SK-N-MC (cell line): ENCODE results near the gene ARPP21.

Source experiments
- DNase-seq: peaks from one replicate; pipeline ENCODE4 v3.0.0-alpha.2; 2011; ENCODE audit warnings: low read depth, low spot score
- H3K27ac ChIP-seq: fragments of 200-600 bp; sonication (generic); 2 replicates; pipeline ENCODE4 v1.5.1; 2016; ENCODE audit warnings: mixed run types
- H3K36me3 ChIP-seq: fragments of 200-600 bp; sonication (generic); 2 replicates; pipeline ENCODE4 v1.6.1; 2017; ENCODE audit warnings: antibody characterized with exemption, low read length, mixed read lengths; ENCODE audit not compliant: insufficient read depth
- H3K4me3 ChIP-seq: fragments of 200-600 bp; sonication (generic); 2 replicates; pipeline ENCODE4 v1.5.1; 2016
- H3K9ac ChIP-seq: fragments of 200-600 bp; sonication (generic); 2 replicates; pipeline ENCODE4 v1.8.0; 2017; ENCODE audit warnings: mixed run types, mixed read lengths; ENCODE audit not compliant: insufficient read length
- H3K9me3 ChIP-seq: fragments of 200-600 bp; sonication (generic); 2 replicates; pipeline ENCODE4 v1.6.1; 2017; ENCODE audit warnings: low read depth, mild to moderate bottlenecking, antibody characterized with exemption, low read length, moderate library complexity, mixed read lengths
- EZH2 ChIP-seq: fragments of 200-600 bp; sonication (generic); IDR thresholded peaks from one replicate; pipeline ENCODE4 v1.6.1; 2017; ENCODE audit warnings: antibody characterized with exemption
- FOXP2 ChIP-seq: optimal IDR thresholded peaks from 2 replicates; pipeline ENCODE3; 2011; ENCODE audit warnings: mild to moderate bottlenecking, moderate library complexity; ENCODE audit not compliant: insufficient read depth; ENCODE audit errors: extremely low read length, control extremely low read depth
- POLR2AphosphoS5 ChIP-seq: IDR thresholded peaks from 2 replicates; pipeline ENCODE4 v1.6.1; 2012; ENCODE audit warnings: mild to moderate bottlenecking, low read depth, low read length, borderline replicate concordance

Gene ARPP21

GRCh38 chr3:35677797-35678196 is 38.5 kb downstream of the ARPP21 start:
- peak overlapping the region; percentile 65 for H3K4me3 ChIP-seq
- no peaks in the 10 kb centered on the region for H3K9me3 ChIP-seq
- peak overlapping the region; percentile 56 for H3K27ac ChIP-seq
- H3K36me3 ChIP-seq: no peaks in the 10 kb centered on the region
- peak overlapping the region; percentile 45 for H3K9ac ChIP-seq
- TF ChIP-seq EZH2: no peak
- no peak for TF ChIP-seq POLR2AphosphoS5
- no peak for TF ChIP-seq FOXP2
- no peak for DNase-seq

GRCh38 chr3:35678643-35679161 is 39.4 kb downstream of the ARPP21 start:
- Histone ChIP-seq H3K4me3 (peak overlapping the region; percentile 65), H3K27ac (0 out of 2 replicates have a peak overlapping the region, but pooled peaks have one; percentile 25), H3K9ac (no peak overlapping the region), H3K9me3 (no peaks in the 10 kb centered on the region), H3K36me3 (no peaks in the 10 kb centered on the region)
- TF ChIP-seq FOXP2 (no peak), EZH2 (no peak), POLR2AphosphoS5 (no peak)
- DNase-seq: no peak

GRCh38 chr3:35679409-35680080 is 40.2 kb downstream of the ARPP21 start:
- Histone ChIP-seq H3K4me3 (peak overlapping the region; percentile 65), H3K9ac (no peak overlapping the region), H3K9me3 (no peaks in the 10 kb centered on the region), H3K36me3 (no peaks in the 10 kb centered on the region), H3K27ac (0 out of 2 replicates have a peak overlapping the region, but pooled peaks have one; percentile 7)
- TF ChIP-seq POLR2AphosphoS5 (no peak), EZH2 (no peak), FOXP2 (no peak)
- DNase-seq: no peak

DNA sequence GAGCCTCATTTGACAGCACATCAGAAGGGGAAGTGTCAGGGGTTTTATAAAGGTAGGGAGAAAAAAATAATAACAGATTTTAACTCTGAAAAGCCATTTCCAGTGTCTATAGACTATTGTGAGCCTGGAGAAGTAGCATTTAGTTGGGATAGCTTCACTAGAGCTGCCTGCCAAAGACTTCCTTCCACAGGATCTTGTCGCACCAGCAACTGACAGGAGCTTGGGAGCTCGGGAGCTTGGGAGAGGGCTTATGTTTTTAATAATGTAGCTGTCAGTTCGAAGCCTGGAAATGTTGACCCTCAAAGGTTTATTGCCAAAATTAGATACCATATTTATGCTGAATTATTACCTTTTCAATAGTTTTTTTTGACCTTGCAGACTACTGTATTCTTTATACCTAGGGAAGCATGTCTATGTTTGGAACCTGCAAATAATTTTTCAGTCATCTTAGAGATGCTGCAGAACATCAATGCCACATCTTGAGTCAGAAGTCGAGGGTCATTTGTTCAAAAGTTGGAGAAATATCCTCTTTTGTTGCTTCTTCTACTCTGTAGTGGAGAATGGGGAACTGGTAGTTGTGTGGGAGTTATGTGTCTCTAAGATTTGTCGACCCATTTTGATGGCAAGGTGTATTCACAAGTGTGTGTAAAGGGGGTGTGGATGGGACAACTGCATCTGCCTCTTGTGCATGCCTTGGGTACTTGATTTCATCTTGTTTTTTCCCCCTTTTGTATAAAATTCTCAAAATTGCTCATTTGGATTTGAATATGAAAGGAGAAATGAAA is 41.7 kb downstream of the ARPP21 start:
- DNase-seq: no peak
- peak overlapping the region; percentile 7; the same call in 1 of the 2 replicates for H3K27ac ChIP-seq
- no peaks in the 10 kb centered on the region for H3K9me3 ChIP-seq
- TF ChIP-seq POLR2AphosphoS5: no peak
- TF ChIP-seq FOXP2: no peak
- TF ChIP-seq EZH2: no peak
- H3K36me3 ChIP-seq: no peaks in the 10 kb centered on the region
- no peak overlapping the region for H3K4me3 ChIP-seq
- no peak overlapping the region for H3K9ac ChIP-seq

DNA sequence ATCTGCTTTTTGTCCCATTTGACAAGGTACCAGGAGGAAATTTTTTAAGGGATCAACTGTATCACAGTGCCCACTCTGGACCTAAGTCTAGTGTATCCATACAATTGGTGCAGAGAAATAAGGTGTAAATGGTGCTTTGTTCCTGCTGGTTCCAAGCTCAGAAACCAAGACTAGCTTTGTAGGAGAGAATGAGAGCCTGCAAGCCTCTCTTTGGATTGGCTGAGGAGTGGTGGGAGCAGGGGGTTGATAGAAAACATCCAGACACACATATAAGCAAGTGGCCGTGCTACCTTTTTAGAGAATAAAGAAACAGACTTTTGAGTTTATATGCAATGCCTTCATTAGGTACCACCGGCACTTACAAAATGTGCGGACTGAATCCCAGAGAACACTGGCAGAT is 45.8 kb downstream of the ARPP21 start:
- Histone ChIP-seq H3K36me3 (no peaks in the 10 kb centered on the region; the same call in 1 of the 2 replicates), H3K9me3 (no peaks in the 10 kb centered on the region), H3K9ac (no peak overlapping the region), H3K4me3 (no peak overlapping the region), H3K27ac (no peak overlapping the region)
- DNase-seq: no peak
- TF ChIP-seq EZH2 (no peak), POLR2AphosphoS5 (no peak), FOXP2 (no peak)

DNA sequence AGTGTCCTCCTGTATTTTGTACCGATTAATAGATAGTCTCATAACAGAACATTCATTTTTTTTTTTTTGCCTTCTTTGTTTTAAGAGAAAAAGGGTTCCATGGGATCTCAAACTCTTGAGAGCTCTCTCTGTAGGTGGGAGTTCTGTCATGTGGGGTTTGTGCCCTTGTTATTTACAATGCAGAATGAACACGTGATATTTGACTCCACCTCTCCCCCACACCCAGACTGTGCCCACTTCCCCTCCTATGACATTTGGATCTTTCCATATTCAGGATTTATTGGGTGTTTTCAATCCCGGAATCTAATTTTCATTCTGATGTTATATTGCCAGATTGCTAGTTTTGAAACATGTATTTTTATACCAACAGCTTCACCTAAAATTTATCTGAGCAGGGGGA is 49.5 kb downstream of the ARPP21 start:
- Histone ChIP-seq H3K9me3 (no peaks in the 10 kb centered on the region), H3K36me3 (no peaks in the 10 kb centered on the region; the same call in 1 of the 2 replicates), H3K4me3 (no peak overlapping the region), H3K9ac (no peak overlapping the region), H3K27ac (no peak overlapping the region)
- TF ChIP-seq POLR2AphosphoS5: no peak
- TF ChIP-seq EZH2: no peak
- DNase-seq: no peak

GRCh38 chr3:35690271-35690670 is 50.9 kb downstream of the ARPP21 start:
- no peaks in the 10 kb centered on the region for H3K9me3 ChIP-seq
- H3K36me3 ChIP-seq: no peaks in the 10 kb centered on the region; the same call in 1 of the 2 replicates
- H3K27ac ChIP-seq: no peak overlapping the region
- DNase-seq: no peak
- H3K9ac ChIP-seq: no peak overlapping the region
- no peak overlapping the region for H3K4me3 ChIP-seq
- TF ChIP-seq POLR2AphosphoS5: no peak
- TF ChIP-seq FOXP2: no peak

- H3K36me3 ChIP-seq: no peaks in the 10 kb centered on the region
- no peaks in the 10 kb centered on the region for H3K9me3 ChIP-seq
- no peak for TF ChIP-seq FOXP2
- no peak for TF ChIP-seq EZH2
- TF ChIP-seq POLR2AphosphoS5: no peak
- no peak overlapping the region for H3K9ac ChIP-seq
- no peak for DNase-seq
- no peak overlapping the region for H3K27ac ChIP-seq
- no peak overlapping the region for H3K4me3 ChIP-seq
Measured at GRCh38 chr3:35705904-35706303, 66.6 kb downstream of the ARPP21 start.

DNA sequence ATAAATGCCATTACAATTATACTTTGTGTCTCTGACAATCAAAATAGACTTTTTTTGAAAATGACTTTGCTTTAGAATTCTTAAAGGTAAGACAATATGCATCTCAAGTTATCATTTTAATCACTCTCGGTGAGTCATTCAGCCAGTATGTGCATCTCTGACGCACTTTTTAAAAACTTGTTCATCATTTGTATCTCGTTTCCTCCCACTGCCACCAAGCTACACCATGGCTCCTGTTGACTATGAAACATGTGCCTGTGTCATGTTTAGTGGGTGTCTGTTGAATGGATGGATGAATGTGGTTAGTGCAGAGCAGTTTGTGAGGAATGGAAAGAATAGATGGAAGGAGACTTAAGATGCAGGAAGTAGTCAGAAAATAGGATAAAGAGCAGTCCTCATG is 68.6 kb downstream of the ARPP21 start:
- H3K9ac ChIP-seq: no peak overlapping the region
- TF ChIP-seq FOXP2 (no peak), POLR2AphosphoS5 (no peak)
- DNase-seq: no peak
- H3K9me3 ChIP-seq: no peaks in the 10 kb centered on the region
- H3K27ac ChIP-seq: no peak overlapping the region
- H3K36me3 ChIP-seq: no peaks in the 10 kb centered on the region
- H3K4me3 ChIP-seq: no peak overlapping the region
